ENCODE results near the gene CCNJ.

Gene CCNJ

GRCh38 chr10:96093948-96094347 is 50.6 kb downstream of the CCNJ start:
- H3K27ac ChIP-seq (ENCODE audit: low read length), result no peak overlapping the region
- no peaks in the 10 kb centered on the region for H3K36me3 ChIP-seq (ENCODE audit: control insufficient read depth in 1 of 2, insufficient read depth in 2 of 2, low read length in 2 of 2)
- H3K4me3 ChIP-seq (ENCODE audit: low read depth in 1 of 2, low read length in 2 of 2), result no peak overlapping the region
- H3K9me3 ChIP-seq (ENCODE audit: control insufficient read depth in 1 of 2, low read length in 2 of 2), result peaks cover 0 to 3% of the 10 kb centered on the region in 2 donors
- no peaks in the 10 kb centered on the region for H3K4me1 ChIP-seq (ENCODE audit: control insufficient read depth in 1 of 2, insufficient read depth in 2 of 2, low read length in 2 of 2)
- peaks cover 5% of the 10 kb centered on the region for H3K27me3 ChIP-seq (ENCODE audit: low read depth, low read length)

DNA sequence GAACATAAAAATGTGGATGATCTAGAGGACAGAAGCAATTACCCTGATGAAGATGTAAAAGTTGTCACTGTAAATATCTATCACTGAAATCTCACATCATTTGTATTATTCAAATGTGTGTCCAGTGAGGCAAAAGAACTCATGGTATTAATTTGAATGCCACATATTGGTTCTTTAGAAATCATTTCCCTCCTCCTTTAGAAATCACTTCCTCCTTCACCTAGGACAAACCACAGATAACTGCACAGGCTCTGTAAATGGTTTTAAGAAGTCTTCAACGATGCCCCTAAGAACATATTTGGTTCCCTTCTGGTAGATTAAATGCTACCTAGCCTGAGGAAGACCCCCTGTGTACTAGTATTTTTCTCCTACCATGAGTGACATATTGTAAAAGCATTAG is 53.6 kb downstream of the CCNJ start:
- no peaks in the 10 kb centered on the region for H3K4me1 ChIP-seq (ENCODE audit: control insufficient read depth in 1 of 2, insufficient read depth in 2 of 2, low read length in 2 of 2)
- no peaks in the 10 kb centered on the region for H3K36me3 ChIP-seq (ENCODE audit: control insufficient read depth in 1 of 2, insufficient read depth in 2 of 2, low read length in 2 of 2)
- H3K9me3 ChIP-seq (ENCODE audit: control insufficient read depth in 1 of 2, low read length in 2 of 2), result no peaks in the 10 kb centered on the region
- H3K4me3 ChIP-seq (ENCODE audit: low read depth in 1 of 2, low read length in 2 of 2), result no peak overlapping the region
- peaks cover 5% of the 10 kb centered on the region for H3K27me3 ChIP-seq (ENCODE audit: low read depth, low read length)
- H3K27ac ChIP-seq (ENCODE audit: low read length), result no peak overlapping the region

GRCh38 chr10:96097865-96098264 is 54.5 kb downstream of the CCNJ start:
- Histone ChIP-seq H3K36me3 (ENCODE audit: control insufficient read depth in 1 of 2, insufficient read depth in 2 of 2, low read length in 2 of 2) (no peaks in the 10 kb centered on the region), H3K27me3 (ENCODE audit: low read depth, low read length) (peaks cover 5% of the 10 kb centered on the region), H3K4me3 (ENCODE audit: low read depth in 1 of 2, low read length in 2 of 2) (no peak overlapping the region), H3K4me1 (ENCODE audit: control insufficient read depth in 1 of 2, insufficient read depth in 2 of 2, low read length in 2 of 2) (no peaks in the 10 kb centered on the region), H3K9me3 (ENCODE audit: control insufficient read depth in 1 of 2, low read length in 2 of 2) (no peaks in the 10 kb centered on the region), H3K27ac (ENCODE audit: low read length) (no peak overlapping the region)

DNA sequence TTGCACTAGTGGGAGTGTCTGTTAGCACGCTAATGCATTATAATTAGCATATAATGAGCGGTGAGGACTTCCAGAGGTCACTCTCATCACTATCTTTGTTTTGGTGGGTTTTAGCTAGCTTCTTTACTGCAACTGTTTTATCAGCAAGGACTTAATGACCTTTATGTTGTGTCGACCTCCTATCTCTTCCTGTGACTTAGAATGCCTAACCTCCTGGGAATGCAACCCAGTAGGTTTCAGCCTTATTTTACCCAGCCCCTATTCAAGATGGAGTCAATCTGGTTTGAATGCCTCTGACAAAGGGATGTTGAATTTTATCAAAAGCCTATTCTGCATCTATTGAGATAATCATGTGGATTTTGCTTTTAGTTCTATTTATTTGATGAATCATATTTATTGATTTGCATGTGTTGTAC is 64.2 kb downstream of the CCNJ start:
- Histone ChIP-seq H3K9me3 (ENCODE audit: control insufficient read depth in 1 of 2, low read length in 2 of 2) (peaks cover 0 to 4% of the 10 kb centered on the region in 2 donors), H3K4me1 (ENCODE audit: control insufficient read depth in 1 of 2, insufficient read depth in 2 of 2, low read length in 2 of 2) (no peaks in the 10 kb centered on the region), H3K4me3 (ENCODE audit: low read depth in 1 of 2, low read length in 2 of 2) (no peak overlapping the region), H3K27ac (ENCODE audit: low read length) (no peak overlapping the region), H3K36me3 (ENCODE audit: control insufficient read depth in 1 of 2, insufficient read depth in 2 of 2, low read length in 2 of 2) (no peaks in the 10 kb centered on the region), H3K27me3 (ENCODE audit: low read depth, low read length) (peaks cover 21% of the 10 kb centered on the region)
